ENCODE data around the gene SNX30.
A peak's percentile ranks its signal among the peaks of the same experiment; 100 is the strongest.

Gene SNX30

DNA sequence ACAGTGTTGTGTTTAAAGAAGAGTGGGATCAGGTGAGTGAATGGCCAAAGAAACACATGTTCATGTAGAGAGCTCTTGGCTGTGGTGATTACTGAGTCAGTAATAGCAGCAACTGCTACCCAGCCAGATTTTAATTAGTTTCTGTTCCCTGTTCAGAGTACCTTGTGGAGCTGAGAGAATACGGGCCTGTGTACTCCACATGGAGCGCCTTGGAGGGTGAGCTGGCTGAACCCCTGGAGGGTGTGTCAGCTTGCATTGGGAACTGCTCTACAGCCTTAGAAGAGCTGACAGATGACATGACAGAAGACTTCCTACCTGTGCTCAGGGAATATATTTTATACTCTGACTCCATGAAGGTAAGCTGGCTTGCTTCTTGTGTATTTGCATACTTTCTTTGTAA lies 87.8 kb downstream of the SNX30 start:
- TF ChIP-seq, protein P1, sequence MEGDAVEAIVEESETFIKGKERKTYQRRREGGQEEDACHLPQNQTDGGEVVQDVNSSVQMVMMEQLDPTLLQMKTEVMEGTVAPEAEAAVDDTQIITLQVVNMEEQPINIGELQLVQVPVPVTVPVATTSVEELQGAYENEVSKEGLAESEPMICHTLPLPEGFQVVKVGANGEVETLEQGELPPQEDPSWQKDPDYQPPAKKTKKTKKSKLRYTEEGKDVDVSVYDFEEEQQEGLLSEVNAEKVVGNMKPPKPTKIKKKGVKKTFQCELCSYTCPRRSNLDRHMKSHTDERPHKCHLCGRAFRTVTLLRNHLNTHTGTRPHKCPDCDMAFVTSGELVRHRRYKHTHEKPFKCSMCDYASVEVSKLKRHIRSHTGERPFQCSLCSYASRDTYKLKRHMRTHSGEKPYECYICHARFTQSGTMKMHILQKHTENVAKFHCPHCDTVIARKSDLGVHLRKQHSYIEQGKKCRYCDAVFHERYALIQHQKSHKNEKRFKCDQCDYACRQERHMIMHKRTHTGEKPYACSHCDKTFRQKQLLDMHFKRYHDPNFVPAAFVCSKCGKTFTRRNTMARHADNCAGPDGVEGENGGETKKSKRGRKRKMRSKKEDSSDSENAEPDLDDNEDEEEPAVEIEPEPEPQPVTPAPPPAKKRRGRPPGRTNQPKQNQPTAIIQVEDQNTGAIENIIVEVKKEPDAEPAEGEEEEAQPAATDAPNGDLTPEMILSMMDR (IDR thresholded peaks at IDR 0.05; ENCODE audit: low read depth, low read length): no peak
- TF ChIP-seq MAX (IDR thresholded peaks at IDR 0.05; ENCODE audit: low read depth, low read length): no peak
- TF ChIP-seq POLR2A (IDR thresholded peaks at IDR 0.05; ENCODE audit: extremely low read depth, insufficient read length): no peak
- TF ChIP-seq MYC (IDR thresholded peaks at IDR 0.05; ENCODE audit: low read depth, low read length): no peak
- no peak overlapping the region for H3K4me3 ChIP-seq (ENCODE audit: low read depth, low read length)
- no peak for DNase-seq (ENCODE audit: low read depth)

GRCh38 chr9:112839331-112839730 lies 88.8 kb downstream of the SNX30 start:
- no peak for TF ChIP-seq POLR2A (IDR thresholded peaks at IDR 0.05; ENCODE audit: extremely low read depth, insufficient read length)
- no peak for TF ChIP-seq MAX (IDR thresholded peaks at IDR 0.05; ENCODE audit: low read depth, low read length)
- TF ChIP-seq, protein P1 (IDR thresholded peaks at IDR 0.05; ENCODE audit: low read depth, low read length): no peak
- TF ChIP-seq MYC (IDR thresholded peaks at IDR 0.05; ENCODE audit: low read depth, low read length): no peak
- DNase-seq (ENCODE audit: low read depth): no peak
- H3K4me3 ChIP-seq (ENCODE audit: low read depth, low read length): no peak overlapping the region

- DNase-seq (ENCODE audit: low read depth): peak; percentile 22
- H3K4me3 ChIP-seq (ENCODE audit: low read depth, low read length): no peak overlapping the region
- TF ChIP-seq POLR2A (IDR thresholded peaks at IDR 0.05; ENCODE audit: extremely low read depth, insufficient read length) (no peak), MAX (IDR thresholded peaks at IDR 0.05; ENCODE audit: low read depth, low read length) (no peak), MYC (IDR thresholded peaks at IDR 0.05; ENCODE audit: low read depth, low read length) (no peak)
- TF ChIP-seq, protein P1 (IDR thresholded peaks at IDR 0.05; ENCODE audit: low read depth, low read length): no peak
These were observed 90.7 kb downstream of the SNX30 start for GRCh38 chr9:112841261-112841660.

GRCh38 chr9:112842555-112842954 lies 92.0 kb downstream of the SNX30 start:
- no peak for TF ChIP-seq MAX (IDR thresholded peaks at IDR 0.05; ENCODE audit: low read depth, low read length)
- TF ChIP-seq MYC (IDR thresholded peaks at IDR 0.05; ENCODE audit: low read depth, low read length): no peak
- no peak for TF ChIP-seq POLR2A (IDR thresholded peaks at IDR 0.05; ENCODE audit: extremely low read depth, insufficient read length)
- TF ChIP-seq, protein P1 (IDR thresholded peaks at IDR 0.05; ENCODE audit: low read depth, low read length): no peak
- DNase-seq (ENCODE audit: low read depth): no peak
- no peak overlapping the region for H3K4me3 ChIP-seq (ENCODE audit: low read depth, low read length)

- peak; percentile 77 for DNase-seq (ENCODE audit: low read depth)
- no peak for TF ChIP-seq POLR2A (IDR thresholded peaks at IDR 0.05; ENCODE audit: extremely low read depth, insufficient read length)
- TF ChIP-seq, protein P1 (IDR thresholded peaks at IDR 0.05; ENCODE audit: low read depth, low read length): peak; percentile 94
These were observed 94.4 kb downstream of the SNX30 start for GRCh38 chr9:112844771-112845542.

More at GRCh38 chr9:112844771-112845542, 94.4 kb downstream of the SNX30 start:
- no peak overlapping the region for H3K4me3 ChIP-seq (ENCODE audit: low read depth, low read length)

Measured in NB4 (cell line).